ENCODE results near the gene CTNS.
A peak's percentile ranks its signal among the peaks of the same experiment; 100 is the strongest.
"Not testable (repeated sequence)": the region's sequence is repeated elsewhere in the genome, so short reads cannot be mapped to it uniquely, and the experiment has no call there.

The CTNS gene

GRCh38 chr17:3681565-3681964 lies 45.0 kb downstream of the CTNS start:
- DNase-seq (ENCODE audit: extremely low read depth in 1 of 2, low read depth in 1 of 2), result no peak

- DNase-seq (ENCODE audit: extremely low read depth in 1 of 2, low read depth in 1 of 2), result no peak
Observed at GRCh38 chr17:3682033-3682432, 45.5 kb downstream of the CTNS start.

GRCh38 chr17:3683054-3683511 lies 46.5 kb downstream of the CTNS start:
- no peak for DNase-seq (ENCODE audit: extremely low read depth in 1 of 2, low read depth in 1 of 2)

- no peak for DNase-seq (ENCODE audit: extremely low read depth in 1 of 2, low read depth in 1 of 2)
Observed at GRCh38 chr17:3685174-3685573, 48.6 kb downstream of the CTNS start.

GRCh38 chr17:3688027-3688553 lies 51.5 kb downstream of the CTNS start:
- no peak for DNase-seq (ENCODE audit: extremely low read depth in 1 of 2, low read depth in 1 of 2)

- no peak for DNase-seq (ENCODE audit: extremely low read depth in 1 of 2, low read depth in 1 of 2)
Observed at GRCh38 chr17:3688852-3689261, 52.3 kb downstream of the CTNS start.

- no peak for DNase-seq (ENCODE audit: extremely low read depth in 1 of 2, low read depth in 1 of 2)
Observed at GRCh38 chr17:3689262-3690093, 52.9 kb downstream of the CTNS start.

- DNase-seq (ENCODE audit: extremely low read depth in 1 of 2, low read depth in 1 of 2), result no peak
Observed at GRCh38 chr17:3690094-3690715, 53.6 kb downstream of the CTNS start.

- no peak for DNase-seq (ENCODE audit: extremely low read depth in 1 of 2, low read depth in 1 of 2)
Observed at GRCh38 chr17:3691617-3692067, 55.1 kb downstream of the CTNS start.

- DNase-seq (ENCODE audit: extremely low read depth in 1 of 2, low read depth in 1 of 2), result no peak
Observed at GRCh38 chr17:3692346-3692745, 55.8 kb downstream of the CTNS start.

GRCh38 chr17:3693141-3693540 lies 56.6 kb downstream of the CTNS start:
- DNase-seq (ENCODE audit: extremely low read depth in 1 of 2, low read depth in 1 of 2), result no peak

GRCh38 chr17:3693829-3694231 lies 57.3 kb downstream of the CTNS start:
- peak; percentile 62 to 69 for DNase-seq (ENCODE audit: extremely low read depth in 1 of 2, low read depth in 1 of 2)

- DNase-seq (ENCODE audit: extremely low read depth in 1 of 2, low read depth in 1 of 2), result no peak
Observed at GRCh38 chr17:3695129-3695722, 58.7 kb downstream of the CTNS start.

GRCh38 chr17:3695723-3696411 lies 59.3 kb downstream of the CTNS start, which contains the start of gene P2RX5:
Gene P2RX5 (minus strand): TSS chr17:3696155. CDS start chr17:3696005, 150 bp downstream.
- DNase-seq (ENCODE audit: extremely low read depth in 1 of 2, low read depth in 1 of 2), result no peak

GRCh38 chr17:3697103-3697476 lies 60.5 kb downstream of the CTNS start:
- no peak for DNase-seq (ENCODE audit: extremely low read depth in 1 of 2, low read depth in 1 of 2)

- no peak for DNase-seq (ENCODE audit: extremely low read depth in 1 of 2, low read depth in 1 of 2)
Observed at GRCh38 chr17:3698139-3698538, 61.6 kb downstream of the CTNS start.

- no peak for DNase-seq (ENCODE audit: extremely low read depth in 1 of 2, low read depth in 1 of 2)
Observed at GRCh38 chr17:3699951-3700350, 63.4 kb downstream of the CTNS start.

GRCh38 chr17:3702041-3702539 lies 65.5 kb downstream of the CTNS start:
- not testable (repeated sequence) for DNase-seq (ENCODE audit: extremely low read depth in 1 of 2, low read depth in 1 of 2)

- DNase-seq (ENCODE audit: extremely low read depth in 1 of 2, low read depth in 1 of 2), result no peak
Observed at GRCh38 chr17:3704931-3705717, 68.6 kb downstream of the CTNS start.

GRCh38 chr17:3705718-3705984 lies 69.1 kb downstream of the CTNS start:
- DNase-seq (ENCODE audit: extremely low read depth in 1 of 2, low read depth in 1 of 2), result not testable (repeated sequence)
